HG03196 (cell line): Measurements from ENCODE around the gene OR6Y1.

ENCODE experiments used
- ATAC-seq: cut with Tn5 transposase; IDR thresholded peaks from one replicate; pipeline ENCODE4 v1.9.1; 2021; ENCODE audit not compliant: unreplicated experiment

OR6Y1 gene

GRCh38 chr1:158507511-158507910, 46.7 kb downstream of the OR6Y1 start:
- ATAC-seq, result no peak

GRCh38 chr1:158506369-158506987, 47.7 kb downstream of the OR6Y1 start:
- no peak for ATAC-seq

GRCh38 chr1:158496374-158496773, 57.8 kb downstream of the OR6Y1 start:
- no peak for ATAC-seq

- ATAC-seq, result no peak
Observed at GRCh38 chr1:158494796-158495195, 59.4 kb downstream of the OR6Y1 start.
